Renal cortex interstitium (tissue), 11 donors: ENCODE data around the gene DYRK3. TPM values are rescaled to one million over a fixed set of nuclear protein-coding genes. Genes with fewer than 3 reads are reported as not detected.
"Not testable (repeated sequence)": the region's sequence is repeated elsewhere in the genome, so short reads cannot be mapped to it uniquely, and the experiment has no call there.

Source experiments
- DNase-seq, 11 donors: peaks; one replicate each; pipeline ENCODE4 v3.0.0-alpha.2; 2013; ENCODE audit warnings: low read depth in 9 of 11, low spot score in 4 of 11; ENCODE audit errors: extremely low read depth in 1 of 11
- polyA plus RNA-seq, 3 donors: library from polyadenylated mRNA; unstranded; fragments of 120-200 nt; gene quantifications; one replicate each; pipeline ENCODE4 v1.2.1, GENCODE V29; 2013; ENCODE audit not compliant: insufficient read length in 3 of 3

Gene DYRK3
- polyA plus RNA-seq, 3 donors: 8.5 to 8.8 (median 8.6) TPM

DNA sequence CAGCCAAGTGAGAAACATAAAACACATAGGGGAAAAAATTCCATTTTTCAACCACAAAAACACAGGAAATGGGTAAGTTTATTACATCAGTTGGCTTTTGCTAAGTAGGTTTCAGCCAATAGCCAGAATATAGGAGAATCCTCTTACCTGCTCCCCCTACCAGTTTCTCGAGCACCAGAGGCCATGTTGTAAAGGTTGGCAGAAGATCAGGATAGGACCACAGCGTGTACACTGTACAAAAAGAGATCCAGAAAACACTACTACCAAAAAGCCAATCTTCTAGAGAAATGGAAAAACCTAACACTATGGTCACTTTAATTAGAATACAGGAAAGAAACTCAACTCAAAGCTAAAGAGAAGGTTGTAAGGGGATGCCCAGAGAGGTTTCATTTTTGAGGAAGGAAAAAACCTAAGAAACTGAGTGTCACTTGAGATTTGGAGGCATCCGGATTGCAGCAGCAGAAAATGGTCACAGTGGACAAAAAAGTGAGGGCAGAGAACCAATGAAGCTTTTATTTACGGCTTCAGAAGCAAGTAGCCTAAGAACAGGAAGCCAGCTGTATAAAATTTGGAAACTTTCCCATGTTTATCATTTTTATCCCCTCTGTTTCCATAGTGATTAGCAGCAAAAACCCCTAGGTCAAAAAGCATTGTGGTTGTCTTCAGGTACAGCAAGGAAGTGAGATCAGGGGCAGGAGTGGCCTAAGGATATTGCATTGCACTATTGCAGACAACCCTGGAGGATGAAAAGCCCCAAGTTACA is 25.9 kb upstream of the DYRK3 start:
- no peak for DNase-seq

DNA sequence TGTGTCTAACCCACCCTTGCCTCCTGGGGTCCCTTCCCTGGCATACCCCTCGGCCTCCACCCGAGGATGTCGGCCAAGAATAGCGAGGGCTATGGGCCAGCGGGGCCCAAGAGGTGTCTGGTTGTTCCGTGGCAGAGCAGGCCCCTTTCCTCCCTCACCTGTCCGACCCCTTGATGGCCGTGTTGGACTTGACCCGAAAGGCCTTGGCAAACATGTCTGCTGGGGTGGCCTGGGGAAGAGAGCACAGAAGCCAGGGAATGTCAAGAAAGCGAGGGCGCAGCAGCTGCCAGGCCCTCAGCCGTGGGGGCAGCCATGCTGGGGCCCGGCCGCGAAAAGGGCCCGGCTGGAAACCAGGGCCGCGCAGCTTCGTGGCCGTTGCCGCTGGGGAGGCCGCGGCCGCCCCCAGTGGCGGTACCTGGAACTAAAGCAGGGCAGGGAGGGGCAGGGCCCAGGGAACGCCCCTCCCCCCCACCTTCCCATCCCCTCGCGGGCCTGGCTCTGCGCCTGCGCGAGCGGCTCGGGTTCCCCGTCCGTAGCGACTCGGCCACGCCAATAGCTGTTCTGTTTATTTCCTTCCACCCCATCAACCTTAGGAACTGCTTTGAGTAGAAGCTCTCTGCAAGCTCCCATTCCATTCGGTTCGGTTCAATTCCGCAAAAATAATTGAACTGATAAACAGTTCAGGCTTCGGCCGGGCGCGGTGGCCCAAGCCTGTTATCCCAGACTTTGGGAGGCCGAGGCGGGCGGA is 23.0 kb upstream of the DYRK3 start, which contains the start of gene EIF2D:
EIF2D (minus strand) TSS at position 337 of the 748 bp plus-strand sequence; CDS start at position 214, 123 bp downstream.
- DNase-seq: peak; percentile 83 to 93 (median 91)

DNA sequence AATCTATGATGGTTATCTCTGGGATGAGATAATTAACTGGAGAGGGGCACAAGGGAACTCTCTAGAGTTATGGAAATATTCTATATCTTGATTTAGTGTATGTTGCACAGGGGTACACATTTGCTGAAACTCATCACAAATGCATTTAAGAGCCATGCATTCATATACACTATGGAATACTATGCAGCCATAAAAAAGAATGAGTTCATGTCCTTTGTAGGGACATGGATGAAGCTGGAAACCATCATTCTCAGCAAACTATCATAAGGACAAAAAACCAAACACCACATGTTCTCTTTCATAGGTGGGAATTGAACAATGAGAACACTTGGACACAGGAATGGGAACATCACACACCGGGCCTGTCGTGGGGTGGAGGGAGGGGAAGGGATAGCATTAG is 8.9 kb upstream of the DYRK3 start:
- not testable (repeated sequence) for DNase-seq

DNA sequence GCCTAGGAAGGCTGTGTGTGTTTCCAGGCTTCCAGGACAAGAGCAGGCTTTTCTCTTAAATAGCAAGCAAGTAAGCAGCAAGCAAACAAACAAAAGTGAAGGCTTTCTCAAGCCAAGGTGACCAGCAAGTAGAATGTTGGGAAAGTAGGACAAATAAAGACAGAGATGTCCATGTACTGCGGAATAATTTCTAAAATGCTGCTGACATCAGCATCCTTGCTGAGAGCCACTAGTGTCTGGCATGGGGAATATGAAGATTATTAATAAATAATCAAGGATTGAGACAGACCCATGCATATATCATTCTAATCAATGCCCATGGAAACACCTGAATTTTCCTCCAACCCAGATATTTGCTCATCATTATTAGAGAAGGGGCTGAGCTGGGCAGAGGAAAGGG is 6.4 kb upstream of the DYRK3 start:
- no peak for DNase-seq

DNA sequence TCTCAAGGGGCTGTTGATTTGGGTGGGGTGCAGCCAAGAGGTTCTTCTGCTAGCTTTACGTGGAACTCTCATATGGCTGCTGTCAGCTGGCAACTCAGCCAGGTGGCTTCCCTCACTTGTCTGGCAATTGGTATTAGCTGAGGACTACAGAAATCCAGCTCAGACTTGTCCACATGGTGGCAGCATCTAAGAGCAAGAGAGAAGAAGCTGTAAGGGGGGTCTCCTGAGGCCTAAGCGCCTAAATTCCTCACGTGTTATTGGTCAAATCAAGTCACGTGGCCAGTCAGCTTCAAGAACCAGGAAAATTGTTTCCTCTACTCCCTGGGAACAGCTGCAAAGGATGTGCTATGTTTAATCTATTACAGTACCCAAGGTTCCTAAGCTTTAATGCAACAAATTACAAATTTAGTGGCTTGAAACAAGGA is 4.2 kb upstream of the DYRK3 start:
- DNase-seq: peak; percentile 53 to 89 (median 68)

DNA sequence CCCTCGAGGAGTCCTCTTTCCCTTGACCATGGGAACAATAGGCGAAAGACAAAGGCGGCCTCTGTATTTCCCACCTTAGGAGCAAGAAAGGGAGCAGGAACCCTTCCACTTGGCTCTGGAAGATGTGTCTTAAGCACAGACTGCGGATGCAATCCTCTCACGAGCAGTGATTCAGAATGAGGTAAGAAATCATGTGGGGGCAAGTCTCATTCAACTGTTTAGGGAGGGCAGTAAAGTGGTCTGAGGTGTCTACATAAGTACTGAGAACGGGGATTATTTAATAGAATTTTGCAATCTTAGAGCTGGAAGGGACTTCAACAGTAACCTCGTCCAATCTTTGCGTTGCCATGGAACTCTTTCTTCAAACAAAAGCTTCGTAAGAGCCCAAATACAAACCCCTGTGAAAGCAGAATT is 1.6 kb upstream of the DYRK3 start:
- DNase-seq: no peak

DNA sequence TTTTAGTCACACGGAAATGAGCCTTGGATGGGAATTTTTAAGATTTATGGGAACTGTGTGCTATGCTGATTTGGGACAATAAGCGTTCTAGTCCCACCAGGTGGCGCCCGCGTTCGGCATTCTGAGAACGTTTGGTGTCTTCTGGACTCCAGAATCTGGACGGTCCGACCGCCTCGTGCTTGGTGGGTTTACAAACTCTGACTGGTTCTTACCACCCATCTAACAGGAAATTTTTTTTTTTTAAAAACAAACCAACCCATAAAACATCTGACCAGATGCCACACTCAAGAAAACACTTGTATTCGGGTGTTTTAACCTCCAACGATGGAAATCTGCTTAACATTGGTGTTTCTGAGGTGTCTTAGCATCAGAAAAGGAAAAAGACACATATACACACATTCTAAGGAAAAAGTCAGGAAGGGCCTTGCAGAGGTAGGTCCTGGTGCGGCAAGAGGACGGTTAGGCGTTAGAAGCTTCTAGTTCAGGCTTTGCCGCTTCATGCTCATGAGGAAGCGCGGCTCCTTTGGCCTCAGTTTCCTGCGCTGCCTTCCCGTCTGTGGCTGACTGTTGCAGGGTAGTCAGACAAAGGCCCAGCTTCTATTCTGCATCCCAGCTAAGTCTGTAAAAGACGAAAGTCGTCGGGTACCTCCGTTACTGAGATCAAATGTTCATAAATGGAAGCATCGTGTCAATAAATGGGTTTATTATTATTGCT is 814 bp upstream of the DYRK3 start:
- DNase-seq: peak; percentile 65 to 91 (median 80)

DNA sequence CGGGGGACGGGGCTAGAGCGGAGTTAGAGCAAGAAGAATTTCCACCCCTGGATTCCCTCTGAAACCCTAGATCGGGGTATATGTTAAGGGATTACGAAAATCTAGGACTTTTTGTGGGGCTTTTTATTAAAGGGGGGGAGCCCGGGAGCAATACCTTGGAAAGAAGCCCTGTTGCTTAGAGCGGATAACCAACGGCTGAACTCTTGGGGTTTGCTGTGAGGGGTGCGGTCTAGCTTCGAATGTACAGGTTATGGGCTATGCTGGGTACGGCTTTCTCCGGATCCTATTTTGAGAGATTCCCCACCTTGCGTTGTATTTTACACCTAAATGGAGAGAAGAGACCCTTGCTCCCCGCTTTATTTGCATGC is 626 bp downstream of the DYRK3 start:
- DNase-seq: no peak

DNA sequence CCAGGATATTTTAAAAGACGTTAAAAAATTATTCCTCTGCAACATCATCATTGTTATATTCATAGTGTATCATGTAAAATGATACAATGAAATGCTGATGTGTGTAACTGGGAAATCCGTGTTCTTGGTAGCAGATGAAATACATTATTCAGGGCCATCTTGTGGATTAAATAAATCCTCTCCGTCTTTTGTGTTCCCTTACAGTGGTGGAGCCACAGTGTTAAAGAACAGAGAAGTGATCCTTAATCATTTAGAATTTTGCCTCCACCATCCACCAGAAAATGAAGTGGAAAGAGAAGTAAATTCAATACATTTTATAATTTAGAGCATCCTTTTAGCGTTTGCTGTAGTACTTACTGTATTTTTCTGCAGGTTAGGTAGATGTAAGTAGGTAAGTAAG is 1.3 kb downstream of the DYRK3 start:
- DNase-seq: no peak

DNA sequence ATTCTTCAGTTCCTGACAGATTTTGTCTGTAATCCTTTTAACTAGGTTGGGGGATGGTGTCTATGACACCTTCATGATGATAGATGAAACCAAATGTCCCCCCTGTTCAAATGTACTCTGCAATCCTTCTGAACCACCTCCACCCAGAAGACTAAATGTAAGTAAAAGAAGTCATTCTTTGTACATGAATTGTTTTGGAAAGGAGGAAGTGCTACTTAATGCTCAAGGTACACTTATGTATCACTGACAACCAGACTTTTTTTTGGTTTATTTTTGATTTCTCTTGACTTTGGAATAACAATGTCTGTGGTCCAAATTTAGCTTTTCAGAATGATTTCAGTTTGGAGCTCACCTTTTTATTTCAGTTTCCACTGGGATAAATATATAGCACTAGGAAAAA is 2.3 kb downstream of the DYRK3 start:
- DNase-seq: no peak

DNA sequence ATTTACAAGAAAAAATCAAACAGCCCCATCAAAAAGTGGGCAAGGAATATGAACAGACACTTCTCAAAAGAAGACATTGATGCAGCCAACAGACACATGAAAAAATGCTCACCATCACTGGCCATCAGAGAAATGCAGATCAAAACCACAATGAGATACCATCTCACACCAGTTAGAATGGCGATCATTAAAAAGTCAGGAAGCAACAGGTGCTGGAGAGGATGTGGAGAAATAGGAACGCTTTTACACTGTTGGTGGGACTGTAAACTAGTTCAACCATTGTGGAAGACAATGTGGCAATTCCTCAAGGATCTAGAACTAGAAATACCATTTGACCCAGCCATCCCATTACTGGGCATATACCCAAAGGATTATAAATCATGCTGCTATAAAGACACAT is 6.7 kb downstream of the DYRK3 start:
- not testable (repeated sequence) for DNase-seq

DNA sequence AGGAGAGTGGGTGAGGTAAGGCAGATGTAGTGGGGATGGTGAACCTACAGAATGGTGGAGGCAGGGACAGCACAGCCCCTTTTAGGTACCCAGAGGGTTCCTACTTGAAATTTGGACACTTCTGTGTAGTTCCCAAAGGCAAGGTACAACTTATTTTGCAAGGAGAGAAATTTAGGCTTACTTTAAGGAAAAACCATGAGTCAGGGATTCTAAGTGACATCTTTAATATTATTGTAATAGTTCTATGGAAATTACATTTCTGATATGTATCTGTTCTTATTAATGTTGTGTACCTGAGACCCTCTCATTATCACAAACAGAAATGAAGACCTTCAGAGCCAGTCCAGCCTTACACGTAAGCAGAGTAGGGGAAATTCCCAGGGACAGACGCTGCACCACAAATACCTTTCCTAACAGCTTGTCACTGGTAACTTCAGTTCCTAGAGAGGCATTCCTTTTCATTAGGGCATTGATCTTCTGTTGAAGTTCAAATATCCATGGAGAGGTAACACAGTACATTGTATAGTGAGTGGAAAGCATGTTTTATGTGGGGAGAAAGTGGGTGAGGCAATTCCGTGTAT is 7.9 kb downstream of the DYRK3 start:
- no peak for DNase-seq

DNA sequence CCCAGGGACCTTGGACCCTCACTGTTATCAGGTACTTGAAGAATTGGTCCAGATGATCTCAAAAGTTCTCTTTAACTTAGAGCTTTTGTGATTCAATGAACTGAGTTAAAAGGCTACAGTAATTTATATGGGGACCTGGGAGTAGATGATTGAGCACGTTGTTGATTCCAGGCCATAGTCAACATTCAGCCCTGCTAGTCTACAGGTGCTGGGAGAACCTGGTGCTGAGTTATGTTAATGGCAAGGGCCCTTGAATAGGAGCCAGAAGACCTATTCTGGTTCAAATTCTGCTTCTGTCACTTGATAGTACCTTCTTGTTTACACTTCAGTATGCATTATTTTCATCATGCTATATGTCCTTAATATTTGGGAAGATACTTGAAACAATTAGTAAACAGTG is 11.2 kb downstream of the DYRK3 start:
- no peak for DNase-seq

DNA sequence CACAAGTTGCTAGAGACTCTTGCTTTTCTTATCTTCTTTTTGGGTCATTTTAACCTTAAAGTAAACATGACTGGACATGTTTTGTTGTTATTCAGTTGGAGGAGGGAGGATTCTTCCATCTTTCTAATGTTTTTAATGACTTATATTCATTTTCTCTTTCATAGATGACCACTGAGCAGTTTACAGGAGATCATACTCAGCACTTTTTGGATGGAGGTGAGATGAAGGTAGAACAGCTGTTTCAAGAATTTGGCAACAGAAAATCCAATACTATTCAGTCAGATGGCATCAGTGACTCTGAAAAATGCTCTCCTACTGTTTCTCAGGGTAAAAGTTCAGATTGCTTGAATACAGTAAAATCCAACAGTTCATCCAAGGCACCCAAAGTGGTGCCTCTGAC is 11.9 kb downstream of the DYRK3 start:
- no peak for DNase-seq

DNA sequence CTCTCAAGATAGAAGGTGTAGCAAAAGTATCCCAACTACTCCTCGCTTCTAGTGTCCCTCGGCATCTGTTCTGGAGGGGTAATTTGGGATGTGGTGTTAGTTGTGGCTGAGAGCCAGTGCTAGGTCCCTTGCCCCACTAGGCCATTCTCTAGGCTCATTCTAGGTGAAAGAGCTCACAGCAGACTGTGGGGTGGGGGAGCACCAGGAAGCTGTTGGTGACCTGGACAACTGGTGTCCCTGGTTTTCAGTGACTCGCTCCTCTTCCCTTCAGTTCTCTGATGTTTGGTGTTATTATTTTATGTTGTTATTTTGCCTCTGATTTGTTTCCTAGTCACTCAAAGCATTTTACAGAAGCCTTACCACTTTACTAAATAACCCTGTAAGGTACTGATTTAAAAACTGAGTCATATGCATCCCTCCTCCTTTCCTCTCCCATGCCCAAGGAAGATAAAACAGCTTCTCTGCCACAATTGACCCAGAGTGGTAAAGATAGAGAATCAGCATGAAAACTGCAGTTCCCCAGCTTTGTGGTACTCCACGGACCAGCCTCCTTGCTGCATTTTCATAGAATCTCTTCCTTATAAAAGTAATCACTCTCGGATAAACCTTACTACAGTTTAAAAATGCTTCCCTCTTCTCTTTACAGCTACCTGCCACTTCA is 14.1 kb downstream of the DYRK3 start:
- DNase-seq: no peak

DNA sequence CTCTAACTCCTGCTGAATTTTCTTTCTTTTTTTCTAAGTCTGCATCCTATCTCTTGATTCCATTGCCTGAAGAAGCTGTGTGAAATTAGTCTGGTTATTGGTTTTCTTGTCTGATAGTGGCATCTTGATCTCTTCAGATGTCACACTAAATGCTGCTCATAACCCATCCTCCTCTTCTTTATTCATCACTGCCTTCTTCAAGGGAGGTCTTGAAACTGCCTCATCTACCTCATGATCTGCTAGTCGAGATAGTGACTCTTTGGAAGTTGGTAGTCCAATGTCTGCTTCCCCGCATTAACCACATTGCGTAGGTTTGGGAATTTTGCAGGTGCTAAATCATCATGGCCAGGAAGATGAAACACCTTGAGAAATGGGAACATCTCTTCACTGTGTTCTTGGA is 15.7 kb downstream of the DYRK3 start:
- DNase-seq: no peak

DNA sequence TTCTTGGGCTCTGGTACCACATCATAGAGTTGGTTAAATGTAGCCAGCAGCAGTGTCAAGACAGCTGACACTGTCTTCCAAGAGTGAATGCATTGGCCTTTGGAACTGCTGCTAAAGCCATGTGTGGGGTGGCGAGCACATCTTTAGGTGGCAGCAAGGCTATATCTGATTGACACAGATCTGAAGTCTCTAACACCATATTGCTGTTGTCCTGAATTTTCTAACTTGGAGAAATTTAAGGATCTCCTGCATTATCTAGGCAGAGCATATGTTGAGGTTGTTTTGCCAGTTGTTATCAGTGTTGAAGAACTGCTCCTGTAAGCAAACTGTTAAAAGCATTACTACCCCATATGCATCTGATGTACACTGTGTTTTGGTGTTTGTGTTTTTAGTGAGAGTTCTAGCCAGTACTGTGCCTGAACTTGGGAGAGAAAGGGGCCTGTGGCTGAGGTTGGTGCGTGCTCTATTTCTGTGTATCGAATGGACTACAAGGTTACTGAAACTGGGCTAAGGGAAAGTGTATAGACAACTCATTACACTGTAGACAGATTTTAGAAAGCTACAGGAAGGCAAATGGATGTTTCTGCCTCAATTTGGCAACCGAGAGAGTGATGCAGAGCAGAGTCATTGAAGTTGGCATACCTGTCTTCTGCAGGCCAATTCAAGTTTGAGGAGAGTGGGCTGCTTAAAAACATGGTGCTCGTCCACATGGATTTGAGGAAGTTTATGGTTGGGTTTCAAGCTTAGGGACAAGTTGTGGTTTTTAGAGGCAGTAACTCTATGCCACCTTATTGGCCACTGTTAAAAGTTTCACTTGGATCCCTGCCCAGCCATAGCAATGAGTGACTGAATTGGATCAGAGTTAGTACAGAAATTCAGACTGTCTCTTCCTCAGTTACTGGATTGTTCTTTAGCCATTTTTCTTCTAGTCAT is 16.9 kb downstream of the DYRK3 start:
- no peak for DNase-seq
